H9 (cell line): ENCODE measurements around the gene ABCC3. TPM values are rescaled to one million over a fixed set of nuclear protein-coding genes. Genes with fewer than 3 reads are reported as not detected.

Source experiments
- DNase-seq: peaks from one replicate; pipeline ENCODE4 v3.0.0-alpha.2; 2017
- H2AFZ ChIP-seq: one replicate; pipeline ENCODE4 v1.6.1; 2013; ENCODE audit warnings: mild to moderate bottlenecking, low read length, control low read depth, moderate library complexity
- H2AK5ac ChIP-seq: 2 replicates; pipeline ENCODE4 v1.6.1; 2013; ENCODE audit warnings: low read length, control low read depth, mixed read lengths; ENCODE audit not compliant: insufficient read length
- H2BK120ac ChIP-seq: one replicate; pipeline ENCODE4 v1.6.1; 2013; ENCODE audit warnings: low read depth, mild to moderate bottlenecking, low read length, control low read depth, inconsistent platforms; ENCODE audit not compliant: poor library complexity, severe bottlenecking
- H2BK12ac ChIP-seq: 2 replicates; pipeline ENCODE4 v1.6.1; 2013; ENCODE audit warnings: low read length, control low read depth, mixed read lengths, low read depth; ENCODE audit not compliant: insufficient read length
- H2BK15ac ChIP-seq: 2 replicates; pipeline ENCODE4 v1.6.1; 2013; ENCODE audit warnings: low read depth, low read length, control low read depth
- H2BK20ac ChIP-seq: one replicate; pipeline ENCODE4 v1.6.1; 2013; ENCODE audit warnings: low read depth, mild to moderate bottlenecking, low read length, control low read depth, inconsistent platforms; ENCODE audit not compliant: poor library complexity, severe bottlenecking
- H2BK5ac ChIP-seq: 2 replicates; pipeline ENCODE4 v1.6.1; 2013; ENCODE audit warnings: low read length, control low read depth, mixed read lengths; ENCODE audit not compliant: insufficient read length
- H3K14ac ChIP-seq: 2 replicates; pipeline ENCODE4 v1.6.1; 2013; ENCODE audit warnings: low read length, control low read depth; ENCODE audit not compliant: insufficient read depth
- H3K18ac ChIP-seq: 2 replicates; pipeline ENCODE4 v1.6.1; 2013; ENCODE audit warnings: low read depth, mild to moderate bottlenecking, mixed read lengths, low read length, control low read depth; ENCODE audit not compliant: insufficient read length
- H3K23ac ChIP-seq: 2 replicates; pipeline ENCODE4 v1.6.1; 2013; ENCODE audit warnings: low read length, control low read depth, mixed read lengths, low read depth; ENCODE audit not compliant: insufficient read length
- H3K23me2 ChIP-seq: 2 replicates; pipeline ENCODE4 v1.6.1; 2013; ENCODE audit warnings: low read depth, mild to moderate bottlenecking, mixed read lengths, low read length, control low read depth; ENCODE audit not compliant: insufficient read length, poor library complexity, severe bottlenecking
- H3K27ac ChIP-seq: 2 replicates; pipeline ENCODE4 v1.5.1; 2013; ENCODE audit warnings: low read length, control low read depth, mixed read lengths, low read depth; ENCODE audit not compliant: insufficient read length
- H3K27me3 ChIP-seq: 2 replicates; pipeline ENCODE4 v1.6.1; 2013; ENCODE audit warnings: low read length, control low read depth, inconsistent platforms; ENCODE audit not compliant: insufficient read depth
- H3K4ac ChIP-seq: 2 replicates; pipeline ENCODE4 v1.6.1; 2013; ENCODE audit warnings: low read depth, mild to moderate bottlenecking, control low read depth, inconsistent platforms, low read length, moderate library complexity
- H3K4me1 ChIP-seq: 2 replicates; pipeline ENCODE4 v1.6.1; 2013; ENCODE audit warnings: low read length, control low read depth, inconsistent platforms; ENCODE audit not compliant: insufficient read depth
- H3K4me2 ChIP-seq: 2 replicates; pipeline ENCODE4 v1.6.1; 2013; ENCODE audit warnings: low read length, control low read depth, mixed read lengths; ENCODE audit not compliant: insufficient read length, insufficient read depth
- H3K56ac ChIP-seq: 2 replicates; pipeline ENCODE4 v1.6.1; 2013; ENCODE audit warnings: low read depth, mild to moderate bottlenecking, mixed read lengths, low read length, control low read depth; ENCODE audit not compliant: insufficient read length
- H3K79me1 ChIP-seq: 2 replicates; pipeline ENCODE4 v1.6.1; 2013; ENCODE audit warnings: low read depth, mild to moderate bottlenecking, moderate library complexity, low read length, control low read depth, inconsistent platforms; ENCODE audit not compliant: insufficient read depth, poor library complexity, severe bottlenecking
- H3K79me2 ChIP-seq: 2 replicates; pipeline ENCODE4 v1.6.1; 2013; ENCODE audit warnings: low read length, control low read depth, inconsistent platforms; ENCODE audit not compliant: insufficient read depth
- H3K9ac ChIP-seq: 2 replicates; pipeline ENCODE4 v1.6.1; 2013; ENCODE audit warnings: low read length, control low read depth, mixed read lengths; ENCODE audit not compliant: insufficient read length; ENCODE audit errors: extremely low read depth
- H3K9me3 ChIP-seq: one replicate; pipeline ENCODE4 v1.6.1; 2013; ENCODE audit warnings: low read depth, low read length, inconsistent platforms; ENCODE audit not compliant: control insufficient read depth
- H3T11ph ChIP-seq: one replicate; pipeline ENCODE4 v1.6.1; 2013; ENCODE audit warnings: mild to moderate bottlenecking, low read length, control low read depth, inconsistent platforms
- H4K20me1 ChIP-seq: one replicate; pipeline ENCODE4 v1.6.1; 2013; ENCODE audit not compliant: control insufficient read depth, insufficient read length, insufficient read depth
- H4K5ac ChIP-seq: 2 replicates; pipeline ENCODE4 v1.6.1; 2013; ENCODE audit warnings: low read depth, mild to moderate bottlenecking, mixed read lengths, low read length, control low read depth; ENCODE audit not compliant: insufficient read length
- H4K8ac ChIP-seq: replicated peaks from 2 replicates; pipeline ENCODE4 v1.6.1; 2013; ENCODE audit warnings: low read length, control low read depth, mixed read lengths, low read depth; ENCODE audit not compliant: insufficient read length
- H4K91ac ChIP-seq: 2 replicates; pipeline ENCODE4 v1.6.1; 2013; ENCODE audit warnings: low read depth, mild to moderate bottlenecking, moderate library complexity, mixed read lengths, low read length, control low read depth; ENCODE audit not compliant: insufficient read length
- H3K27ac Mint-ChIP-seq, 3 experiments: 2 replicates in 2 of 3; 3 replicates in 1 of 3; pipeline ENCODE4 v1.8.0; 2020 to 2021; ENCODE audit warnings: mixed read lengths in 3 of 3, mild to moderate bottlenecking in 1 of 3, moderate library complexity in 1 of 3
- H3K27me3 Mint-ChIP-seq: 2 replicates; pipeline ENCODE4 v1.8.0; 2021; ENCODE audit warnings: low read depth, mild to moderate bottlenecking, moderate library complexity, mixed read lengths
- H3K36me3 Mint-ChIP-seq, 3 experiments: 2 replicates in 2 of 3; 3 replicates in 1 of 3; pipeline ENCODE4 v1.8.0; 2020 to 2021; ENCODE audit warnings: low read depth in 3 of 3, mixed read lengths in 3 of 3; ENCODE audit not compliant: insufficient read depth in 1 of 3
- H3K4me1 Mint-ChIP-seq, 2 experiments: 2 replicates each; pipeline ENCODE4 v1.8.0; 2020; ENCODE audit warnings: mixed read lengths in 2 of 2
- H3K4me3 Mint-ChIP-seq, 2 experiments: 2 replicates in 1 of 2; 3 replicates in 1 of 2; pipeline ENCODE4 v1.8.0; 2020 to 2021; ENCODE audit warnings: mild to moderate bottlenecking in 2 of 2, mixed read lengths in 2 of 2, moderate library complexity in 1 of 2
- H3K9me3 Mint-ChIP-seq, 2 experiments: 2 replicates in 1 of 2; 3 replicates in 1 of 2; pipeline ENCODE4 v1.8.0; 2020; ENCODE audit warnings: mild to moderate bottlenecking in 2 of 2, mixed read lengths in 2 of 2, moderate library complexity in 1 of 2
- CTCF ChIP-seq: fragments of 200-600 bp; sonication (generic); conservative IDR thresholded peaks from 3 replicates; pipeline ENCODE4 v1.8.0; 2021; ENCODE audit warnings: antibody characterized with exemption, mild to moderate bottlenecking
- WGBS: extraction: QIAGEN DNeasy Blood & Tissue Kit; methylation state at CpG from one replicate; pipeline ENCODE4 v1.1.7; 2013; ENCODE audit warnings: missing lambda C conversion rate, low lambda C conversion rate, mixed read lengths; ENCODE audit not compliant: insufficient read length; ENCODE audit errors: extremely low coverage; 5-methylcytosine and 5-hydroxymethylcytosine counted together
- total RNA-seq: library from RNA; stranded (reverse); gene quantifications from 2 replicates; pipeline ENCODE4 v1.2.1, GENCODE V29; 2021

The ABCC3 gene
- total RNA-seq, 1 experiment from 2014 or later: 0.31 TPM

- Histone ChIP-seq H4K5ac (no peak overlapping the region), H3K4me2 (no peak overlapping the region), H3K79me1 (no peaks in the 10 kb centered on the region), H3K4me1 (no peaks in the 10 kb centered on the region), H2AK5ac (no peak overlapping the region), H2BK20ac (no peak overlapping the region), H3K9me3 (no peaks in the 10 kb centered on the region), H2BK15ac (no peak overlapping the region), H3K23ac (no peak overlapping the region), H4K91ac (no peak overlapping the region), H2BK120ac (no peak overlapping the region), H3K14ac (no peak overlapping the region), H3K9ac (no peak overlapping the region), H3K23me2 (no peaks in the 10 kb centered on the region), H2AFZ (no peak overlapping the region), H3K4ac (no peak overlapping the region), H2BK12ac (no peak overlapping the region), H3K56ac (no peak overlapping the region), H3K27ac (no peak overlapping the region), H4K8ac (no peak overlapping the region), H3K79me2 (no peaks in the 10 kb centered on the region), H3K18ac (no peak overlapping the region), H3K27me3 (no peaks in the 10 kb centered on the region), H2BK5ac (no peak overlapping the region), H3T11ph (no peak overlapping the region), H4K20me1 (peaks cover 2% of the 10 kb centered on the region)
- H3K27me3 Mint-ChIP-seq: peaks cover 2% of the 10 kb centered on the region; the same call in 1 of the 2 replicates
- no peak overlapping the region for H3K4me3 Mint-ChIP-seq
- H3K4me1 Mint-ChIP-seq: peaks cover 7 to 15% of the 10 kb centered on the region in 2 experiments
- no peak for TF ChIP-seq CTCF
- no peak for DNase-seq
- peaks cover 0 to 2% (median 0%) of the 10 kb centered on the region in 3 experiments; a peak in 2 of 7 replicates for H3K36me3 Mint-ChIP-seq
- no CpG with 5 or more reads among the region's 21 CpGs for WGBS
- H3K27ac Mint-ChIP-seq: peak overlapping the region in 1 of 3 experiments; percentile 90; a peak in 2 of 7 replicates
- H3K9me3 Mint-ChIP-seq: no peaks in the 10 kb centered on the region
These were observed 39.8 kb upstream of the ABCC3 start for GRCh38 chr17:50594892-50595291.
